Glutamatergic neuron (in vitro differentiated cells): Measurements from ENCODE around the gene CBX3. TPM values are rescaled to one million over a fixed set of nuclear protein-coding genes. Genes with fewer than 3 reads are reported as not detected.
"Not testable (repeated sequence)": the region's sequence is repeated elsewhere in the genome, so short reads cannot be mapped to it uniquely, and the experiment has no call there.

Experiments used
- DNase-seq: peaks from one replicate; pipeline ENCODE4 v3.0.0; 2022
- H3K27ac Mint-ChIP-seq: one replicate; pipeline ENCODE4 v1.8.0; 2020; ENCODE audit warnings: mild to moderate bottlenecking, mixed read lengths, inconsistent platforms; ENCODE audit not compliant: unreplicated experiment
- H3K27me3 Mint-ChIP-seq: one replicate; pipeline ENCODE4 v1.8.0; 2020; ENCODE audit warnings: mild to moderate bottlenecking, moderate library complexity, mixed read lengths, inconsistent platforms; ENCODE audit not compliant: unreplicated experiment
- H3K36me3 Mint-ChIP-seq: one replicate; pipeline ENCODE4 v1.8.0; 2020; ENCODE audit warnings: mild to moderate bottlenecking, mixed read lengths, inconsistent platforms; ENCODE audit not compliant: unreplicated experiment
- H3K4me1 Mint-ChIP-seq: one replicate; pipeline ENCODE4 v1.8.0; 2020; ENCODE audit warnings: mild to moderate bottlenecking, low read depth, mixed read lengths, inconsistent platforms; ENCODE audit not compliant: unreplicated experiment
- H3K4me3 Mint-ChIP-seq: one replicate; pipeline ENCODE4 v1.8.0; 2020; ENCODE audit warnings: mild to moderate bottlenecking, mixed read lengths, inconsistent platforms; ENCODE audit not compliant: unreplicated experiment
- H3K9me3 Mint-ChIP-seq: one replicate; pipeline ENCODE4 v1.8.0; 2020; ENCODE audit warnings: mild to moderate bottlenecking, moderate library complexity, mixed read lengths, inconsistent platforms; ENCODE audit not compliant: unreplicated experiment
- total RNA-seq: library from RNA; stranded (reverse); fragmentation: NEBNext Ultra II Directional; extraction: Animal tissue kit (Norgen Biotek cat#: 25700); gene quantifications from one replicate; pipeline ENCODE4 v1.2.1, GENCODE V29; 2021; ENCODE audit not compliant: unreplicated experiment
- TF ChIP-seq, protein P1 (sequence below): fragments of 200-600 bp; sonication (generic); IDR thresholded peaks from one replicate; pipeline ENCODE4 v1.5.0; 2021; ENCODE audit not compliant: partially characterized antibody, unreplicated experiment

The CBX3 gene
- total RNA-seq, 1 donor from 2014 or later, result 191 TPM

DNA sequence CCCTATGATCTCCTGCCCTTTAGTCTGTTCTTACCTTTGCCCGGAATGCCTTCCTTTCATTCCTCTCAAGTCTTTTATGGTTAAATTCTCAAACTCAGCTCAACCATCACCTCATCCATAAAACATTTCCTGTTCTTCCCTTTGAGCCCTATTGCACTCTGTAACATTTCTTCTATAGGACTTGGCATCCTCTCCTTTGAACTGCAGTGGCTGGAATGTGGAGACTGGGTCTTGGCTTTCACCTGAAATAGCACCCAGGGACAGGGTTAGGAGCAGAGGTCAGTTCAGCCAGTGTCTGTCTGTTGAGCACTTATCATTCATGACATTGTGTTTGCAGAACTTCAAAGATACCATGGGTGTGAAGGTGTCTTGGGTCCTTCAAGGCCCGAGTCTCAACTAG is 42.3 kb upstream of the CBX3 start:
- TF ChIP-seq, protein P1, sequence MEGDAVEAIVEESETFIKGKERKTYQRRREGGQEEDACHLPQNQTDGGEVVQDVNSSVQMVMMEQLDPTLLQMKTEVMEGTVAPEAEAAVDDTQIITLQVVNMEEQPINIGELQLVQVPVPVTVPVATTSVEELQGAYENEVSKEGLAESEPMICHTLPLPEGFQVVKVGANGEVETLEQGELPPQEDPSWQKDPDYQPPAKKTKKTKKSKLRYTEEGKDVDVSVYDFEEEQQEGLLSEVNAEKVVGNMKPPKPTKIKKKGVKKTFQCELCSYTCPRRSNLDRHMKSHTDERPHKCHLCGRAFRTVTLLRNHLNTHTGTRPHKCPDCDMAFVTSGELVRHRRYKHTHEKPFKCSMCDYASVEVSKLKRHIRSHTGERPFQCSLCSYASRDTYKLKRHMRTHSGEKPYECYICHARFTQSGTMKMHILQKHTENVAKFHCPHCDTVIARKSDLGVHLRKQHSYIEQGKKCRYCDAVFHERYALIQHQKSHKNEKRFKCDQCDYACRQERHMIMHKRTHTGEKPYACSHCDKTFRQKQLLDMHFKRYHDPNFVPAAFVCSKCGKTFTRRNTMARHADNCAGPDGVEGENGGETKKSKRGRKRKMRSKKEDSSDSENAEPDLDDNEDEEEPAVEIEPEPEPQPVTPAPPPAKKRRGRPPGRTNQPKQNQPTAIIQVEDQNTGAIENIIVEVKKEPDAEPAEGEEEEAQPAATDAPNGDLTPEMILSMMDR, result no peak
- H3K27me3 Mint-ChIP-seq, result peaks cover 3% of the 10 kb centered on the region
- no peaks in the 10 kb centered on the region for H3K36me3 Mint-ChIP-seq
- peaks cover 3% of the 10 kb centered on the region for H3K4me1 Mint-ChIP-seq
- no peak overlapping the region for H3K4me3 Mint-ChIP-seq
- H3K27ac Mint-ChIP-seq, result no peak overlapping the region
- peaks cover 4% of the 10 kb centered on the region for H3K9me3 Mint-ChIP-seq
- DNase-seq, result no peak

DNA sequence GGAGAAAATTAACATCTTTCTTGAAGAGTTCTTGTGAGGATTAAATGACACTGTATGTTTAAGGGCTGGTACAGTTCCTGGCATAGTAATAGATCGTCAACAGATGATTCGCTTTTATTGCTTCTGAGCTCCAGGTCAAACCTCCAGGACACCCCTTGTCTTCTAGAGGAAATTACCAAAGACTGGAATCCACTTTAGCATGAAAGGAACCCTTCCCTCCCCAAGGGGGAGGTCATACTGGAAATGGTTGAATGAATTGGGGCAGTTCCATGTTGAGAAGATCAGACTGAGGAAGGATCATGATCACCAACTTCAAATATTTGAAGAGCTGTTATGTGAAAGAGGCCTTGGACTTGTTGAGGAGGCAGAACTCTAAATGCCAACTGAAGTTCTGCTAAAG is 40.6 kb upstream of the CBX3 start:
- no peak overlapping the region for H3K27ac Mint-ChIP-seq
- peaks cover 3% of the 10 kb centered on the region for H3K4me1 Mint-ChIP-seq
- peaks cover 4% of the 10 kb centered on the region for H3K9me3 Mint-ChIP-seq
- no peaks in the 10 kb centered on the region for H3K27me3 Mint-ChIP-seq
- H3K36me3 Mint-ChIP-seq, result no peaks in the 10 kb centered on the region
- DNase-seq, result no peak
- H3K4me3 Mint-ChIP-seq, result no peak overlapping the region
- TF ChIP-seq, protein P1, result no peak

DNA sequence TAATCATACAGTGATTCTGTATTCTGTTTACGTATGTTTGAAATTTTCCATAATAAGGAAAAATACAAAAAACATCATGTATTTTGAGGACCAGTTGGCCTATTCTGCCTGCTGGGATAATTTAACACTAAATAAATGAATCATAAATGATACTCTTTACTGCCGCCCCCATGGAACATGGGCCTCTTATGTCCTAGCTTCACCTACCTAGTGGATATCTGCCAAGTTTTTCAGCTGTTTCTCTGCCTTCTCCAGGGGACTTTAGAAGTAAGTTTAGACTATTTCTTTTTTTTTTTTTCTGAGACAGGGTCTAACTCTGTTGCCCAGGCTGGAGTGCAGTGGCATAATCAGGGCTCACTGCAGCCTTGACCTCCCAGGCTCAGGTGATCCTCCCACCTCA is 39.1 kb upstream of the CBX3 start:
- TF ChIP-seq, protein P1, result no peak
- Mint-ChIP-seq H3K27me3 (no peaks in the 10 kb centered on the region), H3K9me3 (peaks cover 6% of the 10 kb centered on the region), H3K4me1 (peaks cover 2% of the 10 kb centered on the region), H3K36me3 (no peaks in the 10 kb centered on the region), H3K4me3 (no peak overlapping the region), H3K27ac (no peak overlapping the region)
- no peak for DNase-seq

DNA sequence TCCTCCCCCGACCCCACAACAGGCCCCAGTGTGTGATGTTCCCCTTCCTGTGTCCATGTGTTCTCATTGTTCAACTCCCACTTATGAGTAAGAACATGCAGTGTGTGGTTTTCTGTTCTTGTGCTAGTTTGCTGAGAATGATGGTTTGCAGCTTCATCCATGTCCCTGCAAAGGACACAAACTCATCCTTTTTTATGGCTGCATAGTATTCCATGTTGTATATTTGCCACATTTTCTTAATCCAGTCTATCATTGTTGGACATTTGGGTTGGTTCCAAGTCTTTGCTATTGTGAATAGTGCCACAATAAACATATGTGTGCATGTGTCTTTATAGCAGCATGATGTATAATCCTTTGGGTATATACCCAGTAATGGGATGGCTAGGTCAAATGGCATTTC is 37.7 kb upstream of the CBX3 start:
- H3K4me3 Mint-ChIP-seq, H3K4me1 Mint-ChIP-seq, H3K27ac Mint-ChIP-seq, H3K36me3 Mint-ChIP-seq, H3K9me3 Mint-ChIP-seq, H3K27me3 Mint-ChIP-seq, DNase-seq: not testable (repeated sequence)

DNA sequence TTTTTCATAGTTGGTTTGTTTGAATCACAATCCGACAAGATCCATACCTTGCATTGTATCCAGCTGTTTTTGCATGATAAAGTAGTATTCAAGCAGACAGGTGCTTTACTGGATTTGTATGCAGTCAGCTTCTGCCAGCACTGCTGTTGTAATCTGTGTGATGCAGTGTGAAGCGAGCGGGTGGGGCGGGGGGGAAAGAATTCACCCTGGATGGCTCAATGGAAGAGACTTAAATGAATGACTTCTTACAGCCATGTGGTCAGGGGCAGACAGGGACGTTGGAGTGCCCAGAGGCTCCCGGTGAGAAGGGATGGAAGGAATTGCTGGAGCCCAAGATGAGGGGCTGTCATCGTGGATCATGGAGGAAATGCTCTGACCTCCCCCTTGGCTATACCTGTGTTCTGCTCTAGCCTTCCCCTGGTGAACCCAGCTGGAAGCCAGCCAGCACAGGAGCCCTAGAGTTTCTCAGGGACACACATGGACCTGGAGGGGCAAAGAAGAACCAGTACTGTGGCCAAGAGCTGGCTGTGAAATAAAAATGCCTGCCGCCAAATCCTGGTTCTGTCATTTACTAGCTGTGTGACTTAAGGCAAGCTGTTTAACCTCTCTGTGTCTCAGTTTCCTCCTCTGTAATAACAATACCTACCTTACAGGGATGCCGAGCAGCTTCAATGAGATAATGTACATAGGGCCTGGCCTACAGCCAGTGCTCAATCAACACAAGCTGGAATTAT is 35.4 kb upstream of the CBX3 start:
- no peaks in the 10 kb centered on the region for H3K4me1 Mint-ChIP-seq
- no peak for DNase-seq
- peaks cover 6% of the 10 kb centered on the region for H3K9me3 Mint-ChIP-seq
- H3K4me3 Mint-ChIP-seq, result no peak overlapping the region
- TF ChIP-seq, protein P1, result no peak
- no peaks in the 10 kb centered on the region for H3K36me3 Mint-ChIP-seq
- no peaks in the 10 kb centered on the region for H3K27me3 Mint-ChIP-seq
- no peak overlapping the region for H3K27ac Mint-ChIP-seq
